GM19372 (cell line): ENCODE data around the gene ENOX1.

Experiments
- ATAC-seq: cut with Tn5 transposase; IDR thresholded peaks from one replicate; pipeline ENCODE4 v1.9.1; 2021; ENCODE audit warnings: mild to moderate bottlenecking, low read depth, moderate library complexity; ENCODE audit not compliant: unreplicated experiment

Gene ENOX1

DNA sequence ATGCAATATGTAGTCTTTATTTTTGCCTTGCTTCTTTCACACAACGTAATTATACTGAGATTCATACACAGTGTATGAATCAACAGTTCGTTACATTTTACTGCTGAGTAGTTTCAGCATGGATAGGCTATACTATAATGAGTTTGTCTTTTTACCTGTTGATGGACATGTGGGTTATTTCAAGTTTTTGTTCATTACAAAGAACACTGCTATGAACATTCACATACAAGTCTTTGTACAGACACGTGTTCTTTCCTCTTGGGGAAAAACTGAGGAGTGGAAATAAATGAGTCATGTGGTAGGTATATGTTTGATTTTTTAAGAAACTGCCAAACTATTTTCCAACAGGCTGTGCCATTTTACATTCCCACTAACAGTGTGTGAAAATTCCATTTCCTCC, 35.1 kb downstream of the ENOX1 start:
- no peak for ATAC-seq

DNA sequence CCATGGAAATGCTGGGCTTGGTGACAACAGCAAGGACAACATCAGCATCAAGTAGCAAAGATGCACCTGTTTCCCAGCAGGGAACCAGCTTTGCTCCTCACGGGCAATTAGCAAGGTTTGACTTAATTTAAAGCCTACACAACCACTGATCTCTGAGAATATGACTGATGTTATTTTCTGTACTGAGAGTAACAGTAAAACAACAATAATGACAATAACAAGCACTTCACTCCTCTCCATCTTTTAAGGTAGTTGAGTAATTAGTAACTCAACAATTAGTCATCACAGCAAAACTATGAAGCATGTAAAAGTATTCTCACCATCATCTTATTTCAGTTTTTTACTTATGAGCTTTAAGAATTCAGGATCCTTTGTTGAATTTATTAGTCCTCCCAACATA, 37.3 kb downstream of the ENOX1 start:
- no peak for ATAC-seq

DNA sequence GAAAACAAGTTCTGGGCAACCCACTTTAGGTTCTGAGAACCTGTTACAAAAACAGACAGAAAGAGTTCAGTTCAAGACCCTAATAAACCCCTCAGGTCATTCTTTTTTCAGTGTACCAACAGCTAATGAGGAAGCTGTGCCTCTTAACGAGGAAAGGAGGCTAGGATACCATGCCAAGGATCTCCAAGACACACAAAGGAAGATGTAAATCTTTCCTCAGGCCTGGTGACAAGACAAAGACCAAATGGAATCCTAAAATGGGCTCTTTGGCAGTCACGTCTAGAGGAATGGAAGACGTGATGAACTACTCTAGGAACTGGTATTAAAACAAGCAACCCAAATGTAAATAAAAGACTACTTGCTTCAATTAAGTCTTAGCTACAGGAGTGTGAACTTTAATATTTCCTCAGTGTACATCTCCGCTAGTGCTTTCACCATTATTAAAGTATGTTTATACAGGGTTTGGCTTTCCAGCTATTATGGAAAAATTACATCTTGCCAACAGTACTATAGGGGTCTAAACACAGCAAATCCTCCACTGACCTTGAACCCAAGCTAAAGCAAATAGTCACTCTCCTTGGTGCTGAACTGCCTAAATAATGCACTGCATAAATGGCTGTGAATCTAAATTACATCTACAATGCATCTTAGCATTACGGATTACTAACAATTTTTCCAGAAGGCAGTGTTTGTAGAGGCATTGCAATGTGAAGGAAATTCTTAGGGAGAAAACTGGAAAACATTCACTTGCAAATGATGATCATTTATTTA, 42.3 kb downstream of the ENOX1 start:
- no peak for ATAC-seq

DNA sequence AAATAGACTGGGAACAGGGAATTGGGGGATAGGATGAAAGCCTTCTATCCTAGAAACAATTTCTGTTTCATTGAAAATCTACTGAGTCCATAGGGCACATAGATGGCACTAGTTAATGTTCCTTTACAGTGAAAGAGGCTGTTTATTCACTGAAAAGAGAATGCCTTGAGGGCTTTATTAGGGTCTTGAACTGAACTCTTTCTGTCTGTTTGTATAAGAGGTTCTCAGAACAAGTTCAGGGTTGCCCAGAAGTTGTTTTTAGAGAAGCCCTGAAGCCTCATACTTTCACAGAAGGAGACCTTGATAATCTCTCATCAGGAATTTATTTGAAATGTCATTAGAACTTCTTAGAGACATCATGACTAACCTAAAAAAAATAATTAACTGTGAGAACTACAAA, 43.9 kb downstream of the ENOX1 start:
- no peak for ATAC-seq

DNA sequence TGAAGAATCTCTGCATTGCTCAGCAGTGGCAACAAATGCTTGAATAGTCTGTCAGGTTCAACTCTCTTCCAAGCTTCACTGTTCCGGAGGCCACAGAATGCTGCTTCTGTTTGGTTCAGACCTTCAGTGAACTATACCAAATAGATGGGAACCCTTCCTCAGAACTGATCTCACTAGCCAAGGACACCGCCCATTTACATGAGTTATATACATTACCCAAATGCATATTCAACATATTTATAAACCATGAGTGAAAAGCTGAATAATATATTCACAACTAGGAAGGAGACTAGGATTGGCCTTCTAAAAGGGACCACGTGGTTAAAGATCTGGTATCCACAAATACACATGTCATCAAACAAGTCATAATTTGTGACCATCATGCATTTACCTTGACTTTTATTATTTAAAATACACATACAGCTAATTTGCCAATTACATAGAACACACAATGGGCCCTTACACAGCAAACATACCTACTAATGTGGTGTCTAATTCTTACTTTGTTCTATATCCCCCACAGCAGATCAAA, 49.3 kb downstream of the ENOX1 start:
- ATAC-seq: no peak

DNA sequence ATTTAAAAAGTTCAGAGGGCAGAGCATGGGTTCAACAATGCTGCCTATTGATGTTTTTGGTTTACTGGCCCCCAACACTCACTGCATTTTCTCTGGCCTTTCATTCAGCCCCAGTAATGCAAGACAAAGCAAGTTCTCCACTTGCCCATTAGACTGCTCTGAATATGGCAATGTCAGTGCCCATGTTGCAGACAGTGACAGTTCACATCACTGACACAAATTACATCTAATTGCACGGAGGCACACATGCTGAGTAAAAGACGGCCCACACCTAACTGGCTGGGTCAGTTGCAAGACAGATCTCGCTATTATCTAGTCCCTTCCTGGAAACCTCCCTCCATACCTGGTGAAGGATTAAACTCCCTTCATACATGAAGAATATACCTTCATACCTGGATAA, 54.0 kb downstream of the ENOX1 start:
- ATAC-seq: no peak

DNA sequence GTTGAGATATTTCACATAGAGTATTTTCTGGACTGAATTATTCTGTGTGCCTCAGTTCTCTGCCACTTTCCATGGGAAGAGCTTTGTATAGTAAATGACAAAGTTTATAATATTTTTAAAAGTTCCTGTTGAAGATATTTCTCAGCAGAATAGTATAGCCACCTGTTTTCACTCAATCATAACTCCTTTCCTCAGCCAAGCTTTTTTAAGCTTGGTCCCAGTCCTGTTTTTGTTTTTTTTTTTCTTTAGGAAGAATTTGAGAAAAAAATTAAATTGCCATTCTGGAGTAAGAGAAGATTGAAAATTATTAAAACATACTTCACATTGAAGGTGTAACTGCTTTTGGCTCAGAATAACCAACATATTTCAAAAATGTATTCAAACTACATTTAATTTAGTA, 55.5 kb downstream of the ENOX1 start:
- no peak for ATAC-seq

DNA sequence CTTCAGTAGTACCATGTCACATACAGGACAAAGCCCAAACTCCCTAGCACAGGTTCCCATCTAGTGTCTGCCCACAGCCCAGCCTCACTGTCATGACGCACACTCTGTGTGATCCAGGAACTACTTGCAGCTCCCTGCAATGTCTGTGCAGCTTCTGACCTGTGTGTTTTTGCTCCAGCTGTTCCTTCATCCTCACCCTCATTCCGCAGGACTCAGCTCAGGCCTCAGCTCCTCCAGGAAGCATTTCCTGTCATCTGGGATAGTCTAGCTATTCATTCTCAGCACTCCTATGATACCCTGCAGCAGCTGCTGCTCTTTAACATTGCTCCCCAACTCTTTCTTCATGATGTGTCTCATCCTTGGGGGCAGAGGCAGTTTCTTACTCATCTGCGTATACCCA, 56.1 kb downstream of the ENOX1 start:
- no peak for ATAC-seq

DNA sequence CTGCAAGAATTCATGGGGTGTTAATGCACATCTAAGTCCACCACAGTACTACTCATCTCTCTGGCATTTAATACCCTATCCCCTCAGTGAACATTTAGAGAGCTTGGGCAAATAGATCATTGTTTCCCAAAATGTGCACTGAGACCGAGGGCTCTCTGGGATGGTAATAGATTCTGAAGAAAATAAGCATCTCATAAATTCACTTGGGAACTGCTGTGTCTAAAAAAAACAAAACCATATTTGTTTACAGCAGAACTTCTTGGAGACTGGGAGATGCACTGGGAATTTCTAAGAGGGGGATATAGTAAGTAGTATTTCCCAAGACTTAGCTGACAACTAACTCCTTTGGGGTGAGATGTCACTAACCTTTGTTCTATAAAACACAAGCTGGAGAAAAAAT, 58.4 kb downstream of the ENOX1 start:
- no peak for ATAC-seq

DNA sequence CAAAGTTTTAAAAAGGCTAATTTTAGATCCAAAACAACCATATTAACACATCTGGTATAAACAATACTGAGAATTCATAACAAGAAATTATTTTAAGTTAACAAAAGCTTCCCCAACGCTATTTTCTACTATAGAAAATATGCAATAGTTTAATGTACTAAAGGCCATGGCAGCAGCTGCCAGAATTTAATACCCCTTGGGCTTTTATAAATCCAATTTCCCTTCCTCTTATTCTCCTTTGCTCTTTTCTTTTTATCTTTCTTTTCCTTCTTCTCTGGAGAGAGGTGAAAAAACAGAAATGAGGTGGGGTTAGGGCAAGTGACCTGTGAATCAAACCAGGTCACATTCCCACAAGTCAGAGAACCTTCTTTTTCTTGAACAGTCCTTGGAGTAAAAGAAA, 58.9 kb downstream of the ENOX1 start:
- ATAC-seq: no peak

DNA sequence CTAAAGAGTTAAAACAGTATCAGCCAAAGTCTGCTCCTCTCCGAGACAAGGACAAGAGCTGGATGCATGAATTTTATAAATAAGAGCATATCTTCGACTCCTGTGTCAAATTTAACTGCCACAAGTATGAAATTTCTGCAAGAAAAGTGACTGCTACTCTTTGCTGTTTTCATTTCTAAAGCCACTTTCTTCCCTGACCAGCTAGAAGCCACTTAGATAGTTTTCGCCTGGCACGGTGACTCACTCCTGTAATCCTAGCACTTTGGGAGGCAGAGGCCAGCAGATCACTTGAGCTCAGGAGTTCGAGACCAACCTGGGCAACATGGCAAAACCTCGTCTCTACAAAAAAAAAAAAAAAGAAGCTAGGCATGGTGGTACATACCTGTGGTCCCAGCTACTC, 61.3 kb downstream of the ENOX1 start:
- ATAC-seq: no peak

DNA sequence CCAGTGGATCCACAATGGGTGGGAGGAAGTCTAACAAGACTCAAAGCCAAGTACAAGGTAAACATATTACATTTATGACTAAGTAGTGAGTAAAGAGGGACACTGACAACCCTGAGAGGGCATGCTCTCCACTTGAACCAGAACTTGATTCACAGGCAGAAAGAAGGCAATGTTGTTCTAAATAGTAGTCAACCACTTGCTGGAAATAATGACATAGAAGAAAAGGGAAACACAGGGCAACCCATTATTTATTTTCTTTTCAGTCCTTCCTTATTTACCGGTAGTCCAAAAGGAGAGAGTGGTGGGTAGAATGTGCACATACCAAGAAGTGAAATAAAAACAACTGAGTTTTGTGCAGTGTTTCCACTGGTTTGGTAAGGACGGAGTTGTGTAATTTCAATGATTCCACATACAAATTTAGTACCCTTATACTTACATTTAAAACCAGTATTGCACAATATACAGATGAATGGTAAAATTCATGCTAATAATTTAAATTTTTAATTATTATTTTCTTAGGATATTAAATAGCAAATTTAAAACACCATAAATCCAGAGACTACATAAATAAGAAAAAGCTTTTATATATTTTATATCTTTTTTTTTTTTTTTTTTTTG, 65.9 kb downstream of the ENOX1 start:
- no peak for ATAC-seq

DNA sequence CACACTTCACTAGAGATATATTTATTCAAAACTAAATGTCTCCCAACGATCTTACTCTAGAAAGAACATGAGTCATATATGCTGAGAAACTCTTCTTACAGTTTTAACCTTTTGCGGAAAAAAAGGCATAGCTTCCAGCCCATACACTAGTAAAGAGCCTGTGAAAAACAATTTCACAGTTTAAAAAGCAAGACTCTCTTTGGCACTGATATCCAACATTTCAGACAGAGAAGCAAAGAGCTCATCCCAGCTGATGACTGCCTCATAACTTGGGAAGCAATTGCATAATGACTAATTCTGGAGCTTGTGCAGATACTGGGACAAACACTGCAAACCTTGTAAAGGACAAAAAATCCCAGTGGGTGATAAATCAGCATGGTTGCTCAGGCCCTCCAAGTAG, 88.0 kb downstream of the ENOX1 start:
- ATAC-seq: no peak

DNA sequence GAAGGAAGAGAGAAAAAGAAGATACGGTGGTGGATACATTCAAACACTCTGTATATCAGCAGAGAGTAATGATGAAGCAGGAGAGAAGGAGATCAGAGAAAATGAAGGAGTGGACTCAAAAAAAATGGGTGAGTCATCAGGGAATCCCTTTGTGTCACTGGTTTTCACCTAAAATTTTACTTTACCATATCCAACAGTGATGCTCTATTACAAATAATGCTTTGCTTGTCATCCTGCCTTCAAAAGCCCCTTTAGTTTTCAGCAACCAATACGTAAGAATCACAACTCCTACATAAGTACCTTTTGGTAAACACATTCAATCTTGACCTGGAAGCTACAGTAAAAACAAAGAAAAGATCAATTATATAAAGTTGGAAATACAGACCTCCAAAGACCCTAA, 88.8 kb downstream of the ENOX1 start:
- no peak for ATAC-seq

DNA sequence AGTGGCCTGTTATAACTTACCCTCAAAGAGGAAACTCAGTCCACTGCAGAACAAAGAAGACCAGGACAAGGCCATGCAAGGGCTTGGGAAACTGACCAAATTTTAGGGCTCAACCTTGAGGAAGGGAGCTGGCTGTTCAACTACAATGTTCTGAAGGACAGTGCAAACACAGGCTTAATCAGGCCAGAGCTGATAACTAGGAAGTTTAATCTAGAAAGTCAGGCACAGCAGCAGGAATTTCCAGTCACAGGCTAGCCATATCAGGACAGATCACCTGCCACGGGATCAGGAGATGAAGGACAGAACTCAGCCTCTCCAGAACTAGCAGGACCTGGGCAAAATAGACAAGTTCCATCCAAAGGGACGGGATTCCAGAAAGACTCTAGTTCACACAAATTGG, 89.4 kb downstream of the ENOX1 start:
- ATAC-seq: no peak

DNA sequence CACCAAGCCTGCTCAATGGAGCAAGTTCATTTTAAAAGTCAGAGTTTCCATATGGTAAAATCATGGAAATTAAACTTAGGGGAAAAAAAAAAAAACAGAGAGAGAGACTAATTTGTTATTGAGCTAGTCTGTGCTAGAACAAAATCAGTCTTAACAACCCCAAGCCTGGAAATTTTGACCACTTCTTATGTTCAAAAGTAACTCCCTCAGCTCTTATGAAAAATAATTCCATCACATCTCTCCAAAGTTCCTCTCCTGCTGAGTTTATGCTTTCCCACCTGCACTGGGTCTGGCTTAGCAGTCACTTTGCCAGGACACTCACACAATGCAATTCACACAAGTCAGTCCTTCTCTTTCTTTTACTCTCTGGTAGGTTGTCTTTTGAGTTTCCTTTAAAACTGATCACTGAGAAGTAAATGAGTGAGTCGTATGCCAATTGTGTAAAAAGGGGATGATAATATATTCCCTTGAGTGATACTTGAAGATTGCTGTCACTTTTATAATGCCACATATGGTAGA, 92.6 kb downstream of the ENOX1 start:
- no peak for ATAC-seq

DNA sequence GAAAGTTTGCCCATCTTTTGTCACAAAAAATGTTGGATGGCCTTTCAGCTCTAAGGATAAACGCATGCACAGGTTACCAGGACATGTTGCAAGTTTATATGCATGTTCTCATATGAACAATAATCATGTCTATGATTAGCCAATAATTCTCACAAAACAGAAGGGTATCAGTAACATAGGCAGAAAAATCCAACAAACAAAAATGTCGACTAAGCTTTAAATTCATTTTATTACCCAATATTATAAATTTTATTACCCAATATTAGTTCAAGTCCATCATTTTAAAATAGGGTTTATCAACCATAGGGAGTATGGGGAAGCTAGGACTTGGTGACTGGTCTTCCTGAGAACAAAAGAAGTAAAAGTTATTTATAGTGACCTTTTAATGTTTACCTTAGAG, 93.1 kb downstream of the ENOX1 start:
- no peak for ATAC-seq

DNA sequence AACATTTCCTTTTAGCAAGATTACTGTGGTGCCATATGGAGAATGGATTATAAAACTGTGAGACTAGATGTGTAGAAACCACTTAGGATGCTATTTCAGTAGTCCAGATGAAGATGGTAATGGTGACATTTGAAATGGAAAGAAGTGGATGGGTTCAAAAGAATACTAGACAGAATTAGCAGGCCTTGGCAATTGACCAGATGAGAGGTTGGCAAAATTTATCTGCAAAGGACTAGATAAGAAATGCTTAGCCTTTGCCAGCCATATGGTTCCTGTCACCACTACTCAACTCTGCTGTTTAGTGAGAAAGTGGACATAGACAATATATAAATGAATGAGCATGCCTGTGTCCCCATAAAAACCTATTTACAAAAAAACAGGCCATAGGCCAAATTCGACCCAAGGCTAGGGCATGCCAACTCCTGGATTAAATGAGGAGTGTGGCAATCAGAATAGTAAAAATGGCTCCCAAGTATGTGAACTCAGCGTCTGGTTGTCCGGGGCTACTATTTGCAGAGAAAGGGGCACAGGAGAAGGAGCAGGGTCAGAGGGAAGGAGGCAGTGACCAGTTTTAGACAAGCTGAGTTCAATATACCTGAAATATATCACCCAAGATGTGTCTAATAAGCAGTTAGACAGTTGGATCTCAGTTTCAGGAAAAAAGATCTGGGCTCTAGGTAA, 98.4 kb downstream of the ENOX1 start:
- ATAC-seq: no peak

DNA sequence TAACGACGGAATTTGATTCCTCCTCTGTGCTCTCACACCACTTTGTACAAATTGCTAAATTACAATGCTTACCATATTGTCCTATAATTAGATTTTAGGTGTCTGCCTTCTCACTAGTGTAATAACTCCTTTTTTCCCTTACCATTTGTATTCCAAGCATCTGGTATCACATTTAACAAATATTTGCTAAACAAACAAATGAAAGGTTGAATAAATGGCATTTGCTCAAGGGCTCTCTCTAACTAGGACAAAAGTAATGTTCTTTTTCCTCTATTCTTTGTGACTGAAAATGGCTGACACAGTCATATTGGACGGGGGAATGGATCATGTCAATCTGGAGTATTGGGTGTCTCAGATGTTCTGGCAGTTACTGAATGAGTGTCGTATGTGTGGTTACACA, 99.7 kb downstream of the ENOX1 start:
- ATAC-seq: no peak

DNA sequence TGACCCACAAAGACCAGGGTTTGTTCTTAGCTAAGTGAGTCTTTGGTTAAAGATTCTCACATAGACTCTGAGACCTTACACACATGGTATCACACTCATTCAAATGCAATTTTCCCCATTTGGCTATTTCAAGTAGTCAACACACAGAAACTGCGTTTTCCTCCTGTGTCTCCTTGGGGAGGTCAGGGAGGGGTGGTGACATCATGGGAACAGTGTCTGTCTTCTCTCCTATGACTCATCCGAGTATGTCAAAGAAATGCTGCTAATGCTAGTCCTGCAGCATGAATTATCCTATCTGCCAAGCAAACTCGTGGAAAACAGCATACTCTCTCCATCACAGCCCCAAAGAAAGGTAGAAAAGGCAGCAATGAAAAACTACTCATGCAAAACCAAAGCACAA, 100.2 kb downstream of the ENOX1 start:
- ATAC-seq: no peak

DNA sequence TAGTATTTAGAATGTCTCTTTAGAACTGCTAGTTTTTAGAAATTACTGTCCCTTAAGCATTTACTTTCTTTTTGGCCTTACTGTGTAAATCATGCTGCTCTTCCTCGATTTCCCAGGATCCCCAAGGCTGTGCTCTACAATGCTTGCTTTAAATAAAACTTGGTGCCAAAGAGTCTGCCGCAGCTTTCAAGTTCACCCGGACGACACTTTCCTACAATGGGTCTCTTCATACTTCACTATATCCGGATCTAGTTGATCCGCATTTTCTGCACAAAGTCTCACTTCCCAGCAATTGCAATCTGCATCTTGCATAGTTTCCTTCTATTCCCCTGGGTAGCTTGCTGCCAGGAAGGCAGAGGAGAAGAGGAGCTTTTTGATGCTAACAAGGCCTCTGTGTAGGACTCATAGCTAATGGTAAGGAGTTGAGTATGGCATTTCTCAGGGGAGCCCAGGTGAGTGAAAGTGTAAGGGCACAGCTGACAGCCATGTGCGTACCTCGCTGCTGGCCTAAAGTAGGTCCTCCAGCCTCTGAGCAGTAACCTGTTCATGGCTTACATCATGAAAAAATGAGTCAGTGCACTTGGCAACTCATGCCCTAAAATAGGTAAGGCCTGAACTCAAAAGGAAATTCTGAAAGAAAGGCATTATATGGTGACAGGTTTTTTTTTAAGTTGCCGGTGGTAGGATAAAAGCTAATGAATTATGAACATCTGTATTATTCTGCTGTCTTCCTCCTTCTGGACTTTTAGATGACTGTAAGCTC, 101.6 kb downstream of the ENOX1 start:
- no peak for ATAC-seq
